T-helper 1 cell treated with Interleukin-12 subunit alpha and Interleukin-12 subunit beta and Interleukin-4 antibody, amounts not matched to agents 30 μg/mL and 1 μg/mL, for 36 hours (primary cell): ENCODE data around the gene ALKBH7.
"Not testable (repeated sequence)": the region's sequence is repeated elsewhere in the genome, so short reads cannot be mapped to it uniquely, and the experiment has no call there.

ENCODE experiments used
- H3K27ac Mint-ChIP-seq: one replicate; pipeline ENCODE4 v1.8.0; 2021; ENCODE audit warnings: mild to moderate bottlenecking, mixed read lengths
- H3K27me3 Mint-ChIP-seq: one replicate; pipeline ENCODE4 v1.8.0; 2021; ENCODE audit warnings: low read depth, mixed read lengths
- H3K36me3 Mint-ChIP-seq: one replicate; pipeline ENCODE4 v1.8.0; 2021; ENCODE audit warnings: low read depth, mixed read lengths
- H3K4me1 Mint-ChIP-seq: one replicate; pipeline ENCODE4 v1.8.0; 2021; ENCODE audit warnings: low read depth, mixed read lengths
- H3K4me3 Mint-ChIP-seq: one replicate; pipeline ENCODE4 v1.8.0; 2021; ENCODE audit warnings: mild to moderate bottlenecking, moderate library complexity, mixed read lengths
- H3K9me3 Mint-ChIP-seq: one replicate; pipeline ENCODE4 v1.8.0; 2021; ENCODE audit warnings: mixed read lengths

The ALKBH7 gene

GRCh38 chr19:6372594-6373095, at the start of gene ALKBH7:
Gene ALKBH7 (plus strand): TSS chr19:6372794. CDS start chr19:6372821, 27 bp downstream.
- Mint-ChIP-seq H3K36me3 (peaks cover 16% of the 10 kb centered on the region), H3K4me1 (peaks cover 12% of the 10 kb centered on the region), H3K27ac (peak within 1 kb of the TSS; percentile 91), H3K9me3 (no peaks in the 10 kb centered on the region), H3K4me3 (peak within 1 kb of the TSS; percentile 86), H3K27me3 (no peaks in the 10 kb centered on the region)

GRCh38 chr19:6324757-6325156, 47.8 kb upstream of the ALKBH7 start:
- no peak overlapping the region for H3K27ac Mint-ChIP-seq
- H3K4me3 Mint-ChIP-seq = no peak overlapping the region
- H3K4me1 Mint-ChIP-seq = no peaks in the 10 kb centered on the region
- H3K9me3 Mint-ChIP-seq = no peaks in the 10 kb centered on the region
- H3K36me3 Mint-ChIP-seq = no peaks in the 10 kb centered on the region
- H3K27me3 Mint-ChIP-seq = no peaks in the 10 kb centered on the region

- Mint-ChIP-seq H3K27ac (no peak overlapping the region), H3K36me3 (no peaks in the 10 kb centered on the region), H3K9me3 (no peaks in the 10 kb centered on the region), H3K4me1 (no peaks in the 10 kb centered on the region), H3K4me3 (no peak overlapping the region), H3K27me3 (no peaks in the 10 kb centered on the region)
These were observed 47.0 kb upstream of the ALKBH7 start for GRCh38 chr19:6325614-6326013.

- no peaks in the 10 kb centered on the region for H3K9me3 Mint-ChIP-seq
- no peak overlapping the region for H3K4me3 Mint-ChIP-seq
- no peak overlapping the region for H3K27ac Mint-ChIP-seq
- H3K4me1 Mint-ChIP-seq = no peaks in the 10 kb centered on the region
- H3K36me3 Mint-ChIP-seq = no peaks in the 10 kb centered on the region
- H3K27me3 Mint-ChIP-seq = no peaks in the 10 kb centered on the region
These were observed 45.8 kb upstream of the ALKBH7 start for GRCh38 chr19:6326815-6327214.

- Mint-ChIP-seq H3K4me3 (no peak within 1 kb of the TSS), H3K9me3 (no peaks in the 10 kb centered on the region), H3K4me1 (no peaks in the 10 kb centered on the region), H3K27ac (no peak within 1 kb of the TSS), H3K36me3 (no peaks in the 10 kb centered on the region), H3K27me3 (no peaks in the 10 kb centered on the region)
These were observed 39.2 kb upstream of the ALKBH7 start, which contains the start of gene ACER1 for GRCh38 chr19:6333439-6333838. Gene ACER1 (minus strand): TSS chr19:6333612. CDS start chr19:6333551, 61 bp downstream.

GRCh38 chr19:6334490-6335285, 37.9 kb upstream of the ALKBH7 start:
- no peak overlapping the region for H3K4me3 Mint-ChIP-seq

GRCh38 chr19:6340493-6341201, 31.9 kb upstream of the ALKBH7 start:
- no peaks in the 10 kb centered on the region for H3K36me3 Mint-ChIP-seq
- H3K4me3 Mint-ChIP-seq = no peak overlapping the region
- H3K27me3 Mint-ChIP-seq = no peaks in the 10 kb centered on the region
- peaks cover 3% of the 10 kb centered on the region for H3K9me3 Mint-ChIP-seq
- H3K4me1 Mint-ChIP-seq = no peaks in the 10 kb centered on the region
- H3K27ac Mint-ChIP-seq = no peak overlapping the region

More at GRCh38 chr19:6334490-6335285, 37.9 kb upstream of the ALKBH7 start:
- no peaks in the 10 kb centered on the region for H3K27me3 Mint-ChIP-seq
- H3K27ac Mint-ChIP-seq = no peak overlapping the region
- H3K4me1 Mint-ChIP-seq = no peaks in the 10 kb centered on the region
- H3K36me3 Mint-ChIP-seq = no peaks in the 10 kb centered on the region
- no peaks in the 10 kb centered on the region for H3K9me3 Mint-ChIP-seq

- no peaks in the 10 kb centered on the region for H3K4me1 Mint-ChIP-seq
- H3K27me3 Mint-ChIP-seq = no peaks in the 10 kb centered on the region
- no peak overlapping the region for H3K27ac Mint-ChIP-seq
- H3K4me3 Mint-ChIP-seq = no peak overlapping the region
- peaks cover 3% of the 10 kb centered on the region for H3K9me3 Mint-ChIP-seq
- no peaks in the 10 kb centered on the region for H3K36me3 Mint-ChIP-seq
These were observed 29.1 kb upstream of the ALKBH7 start for GRCh38 chr19:6343462-6343861.

- not testable (repeated sequence) for H3K27ac Mint-ChIP-seq, H3K4me3 Mint-ChIP-seq, H3K9me3 Mint-ChIP-seq, H3K36me3 Mint-ChIP-seq, H3K4me1 Mint-ChIP-seq, H3K27me3 Mint-ChIP-seq
These were observed 23.3 kb upstream of the ALKBH7 start for GRCh38 chr19:6349271-6349670.

GRCh38 chr19:6350688-6351087, 21.9 kb upstream of the ALKBH7 start:
- Mint-ChIP-seq H3K27ac (no peak overlapping the region), H3K4me1 (no peaks in the 10 kb centered on the region), H3K36me3 (peaks cover 3% of the 10 kb centered on the region), H3K27me3 (no peaks in the 10 kb centered on the region), H3K4me3 (no peak overlapping the region), H3K9me3 (no peaks in the 10 kb centered on the region)

- Mint-ChIP-seq H3K9me3 (no peaks in the 10 kb centered on the region), H3K27me3 (no peaks in the 10 kb centered on the region)
These were observed 20.0 kb upstream of the ALKBH7 start for GRCh38 chr19:6352381-6353165.

GRCh38 chr19:6354098-6354674, 18.4 kb upstream of the ALKBH7 start:
- no peaks in the 10 kb centered on the region for H3K4me1 Mint-ChIP-seq
- H3K27me3 Mint-ChIP-seq = no peaks in the 10 kb centered on the region
- peaks cover 3% of the 10 kb centered on the region for H3K36me3 Mint-ChIP-seq
- H3K4me3 Mint-ChIP-seq = no peak overlapping the region
- H3K27ac Mint-ChIP-seq = no peak overlapping the region
- no peaks in the 10 kb centered on the region for H3K9me3 Mint-ChIP-seq

More at GRCh38 chr19:6352381-6353165, 20.0 kb upstream of the ALKBH7 start:
- Mint-ChIP-seq H3K4me3 (no peak overlapping the region), H3K27ac (no peak overlapping the region), H3K4me1 (no peaks in the 10 kb centered on the region), H3K36me3 (peaks cover 3% of the 10 kb centered on the region)

GRCh38 chr19:6355321-6356040, 17.1 kb upstream of the ALKBH7 start:
- H3K9me3 Mint-ChIP-seq, H3K4me3 Mint-ChIP-seq, H3K4me1 Mint-ChIP-seq, H3K27ac Mint-ChIP-seq, H3K36me3 Mint-ChIP-seq, H3K27me3 Mint-ChIP-seq: not testable (repeated sequence)

- Mint-ChIP-seq H3K27ac (no peak overlapping the region), H3K4me3 (no peak overlapping the region), H3K36me3 (peaks cover 6% of the 10 kb centered on the region), H3K4me1 (no peaks in the 10 kb centered on the region), H3K27me3 (no peaks in the 10 kb centered on the region), H3K9me3 (no peaks in the 10 kb centered on the region)
These were observed 15.4 kb upstream of the ALKBH7 start for GRCh38 chr19:6357174-6357573.
